Measurements from ENCODE around the gene VIT. TPM values are rescaled to one million over a fixed set of nuclear protein-coding genes. Genes with fewer than 3 reads are reported as not detected.

The VIT gene
- total RNA-seq, 1 donor from 2014 or later: not detected

- DNase-seq (ENCODE audit: low spot score): no peak
- Mint-ChIP-seq H3K4me3 (ENCODE audit: low read depth) (no peak overlapping the region), H3K4me1 (ENCODE audit: low read depth) (no peaks in the 10 kb centered on the region), H3K36me3 (ENCODE audit: low read depth) (no peaks in the 10 kb centered on the region), H3K9me3 (no peaks in the 10 kb centered on the region), H3K27me3 (ENCODE audit: low read depth) (peaks cover 8% of the 10 kb centered on the region), H3K27ac (no peak overlapping the region)
- intact Hi-C loops (cut with micrococcal nuclease): no loop called here
Observed at GRCh38 chr2:36756438-36756837, 59.9 kb downstream of the VIT start.

GRCh38 chr2:36762764-36763490 is 66.4 kb downstream of the VIT start:
- Mint-ChIP-seq H3K27ac (no peak overlapping the region), H3K9me3 (no peaks in the 10 kb centered on the region), H3K4me3 (ENCODE audit: low read depth) (no peak overlapping the region), H3K36me3 (ENCODE audit: low read depth) (no peaks in the 10 kb centered on the region), H3K4me1 (ENCODE audit: low read depth) (no peaks in the 10 kb centered on the region), H3K27me3 (ENCODE audit: low read depth) (peaks cover 1% of the 10 kb centered on the region)
- no peak for DNase-seq (ENCODE audit: low spot score)
- intact Hi-C loops (cut with micrococcal nuclease): no loop called here

- no peak for DNase-seq (ENCODE audit: low spot score)
- Mint-ChIP-seq H3K9me3 (no peaks in the 10 kb centered on the region), H3K4me3 (ENCODE audit: low read depth) (no peak overlapping the region), H3K36me3 (ENCODE audit: low read depth) (no peaks in the 10 kb centered on the region), H3K27me3 (ENCODE audit: low read depth) (peaks cover 1% of the 10 kb centered on the region), H3K27ac (no peak overlapping the region), H3K4me1 (ENCODE audit: low read depth) (peaks cover 4% of the 10 kb centered on the region)
- intact Hi-C loops (cut with micrococcal nuclease): no loop called here
Observed at GRCh38 chr2:36769106-36769505, 72.6 kb downstream of the VIT start.

DNA sequence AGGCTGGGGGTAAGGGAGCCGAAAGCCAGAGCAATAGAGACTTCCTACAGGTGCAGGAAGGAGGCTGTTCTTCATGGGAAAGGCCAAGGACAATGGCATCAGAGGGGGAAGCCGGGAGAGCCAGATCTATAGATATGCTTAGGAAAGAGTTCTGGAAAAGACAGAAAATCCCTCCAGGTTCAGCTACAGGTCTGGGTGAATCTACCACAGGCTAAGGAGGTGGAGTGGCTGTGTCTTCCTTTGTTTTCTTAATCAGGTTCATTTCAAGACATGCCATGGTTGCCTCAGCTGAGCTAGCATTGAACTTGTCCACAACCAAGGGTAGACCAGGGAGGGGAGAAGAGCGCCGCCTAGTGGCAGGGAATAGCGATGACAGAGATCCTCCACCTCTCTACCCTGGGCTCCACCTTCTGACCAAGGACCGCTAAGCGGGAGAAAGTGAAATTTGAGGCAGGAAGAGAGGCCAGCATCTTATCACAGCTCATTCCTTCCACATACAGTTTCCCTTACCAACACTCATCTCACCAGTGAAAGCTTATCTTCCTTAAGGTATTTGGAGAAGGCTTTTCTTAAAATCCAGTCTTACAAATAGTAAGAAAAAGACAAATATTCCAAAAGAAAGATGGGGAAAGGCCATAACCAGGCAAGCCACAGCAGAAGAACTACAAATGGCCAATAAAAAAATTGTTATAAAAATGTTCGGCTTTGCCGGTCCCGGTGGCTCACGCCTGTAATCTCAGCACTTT is 74.2 kb downstream of the VIT start:
- Mint-ChIP-seq H3K4me1 (ENCODE audit: low read depth) (peaks cover 4% of the 10 kb centered on the region), H3K9me3 (no peaks in the 10 kb centered on the region), H3K27ac (no peak overlapping the region), H3K27me3 (ENCODE audit: low read depth) (no peaks in the 10 kb centered on the region), H3K36me3 (ENCODE audit: low read depth) (no peaks in the 10 kb centered on the region), H3K4me3 (ENCODE audit: low read depth) (no peak overlapping the region)
- peak; percentile 21 for DNase-seq (ENCODE audit: low spot score)
- intact Hi-C loops (cut with micrococcal nuclease): no loop called here

GRCh38 chr2:36771671-36772070 is 75.2 kb downstream of the VIT start:
- H3K27ac Mint-ChIP-seq: no peak overlapping the region
- H3K4me1 Mint-ChIP-seq (ENCODE audit: low read depth): peaks cover 4% of the 10 kb centered on the region
- no peaks in the 10 kb centered on the region for H3K9me3 Mint-ChIP-seq
- intact Hi-C loops (cut with micrococcal nuclease): no loop called here
- DNase-seq (ENCODE audit: low spot score): no peak
- no peaks in the 10 kb centered on the region for H3K36me3 Mint-ChIP-seq (ENCODE audit: low read depth)
- no peak overlapping the region for H3K4me3 Mint-ChIP-seq (ENCODE audit: low read depth)
- H3K27me3 Mint-ChIP-seq (ENCODE audit: low read depth): no peaks in the 10 kb centered on the region

GRCh38 chr2:36773947-36774346 is 77.4 kb downstream of the VIT start:
- Mint-ChIP-seq H3K36me3 (ENCODE audit: low read depth) (no peaks in the 10 kb centered on the region), H3K9me3 (no peaks in the 10 kb centered on the region), H3K27ac (no peak overlapping the region), H3K4me1 (ENCODE audit: low read depth) (peaks cover 4% of the 10 kb centered on the region), H3K27me3 (ENCODE audit: low read depth) (no peaks in the 10 kb centered on the region), H3K4me3 (ENCODE audit: low read depth) (no peak overlapping the region)
- DNase-seq (ENCODE audit: low spot score): no peak
- intact Hi-C loops (cut with micrococcal nuclease): no loop called here

DNA sequence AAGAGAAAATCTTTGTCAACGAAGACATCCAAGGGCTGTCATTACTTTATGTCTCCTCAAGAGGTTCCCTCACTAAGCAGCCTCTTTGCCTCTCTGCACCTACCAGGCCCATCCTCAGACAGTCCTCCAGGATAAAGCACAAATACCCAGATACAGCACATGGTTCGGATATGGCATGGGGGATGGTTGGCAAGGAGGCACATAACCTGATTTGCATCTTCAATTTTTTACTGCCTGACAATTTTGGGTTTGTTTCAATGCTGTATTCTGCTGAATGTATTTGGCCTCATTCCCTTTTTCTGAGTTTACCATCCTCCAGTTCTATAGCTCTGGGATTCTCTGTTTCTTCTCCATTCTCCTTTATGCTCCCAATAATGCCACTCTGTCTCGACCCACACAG is 78.8 kb downstream of the VIT start:
- Mint-ChIP-seq H3K36me3 (ENCODE audit: low read depth) (no peaks in the 10 kb centered on the region), H3K9me3 (no peaks in the 10 kb centered on the region), H3K4me1 (ENCODE audit: low read depth) (peaks cover 4% of the 10 kb centered on the region), H3K27me3 (ENCODE audit: low read depth) (no peaks in the 10 kb centered on the region), H3K4me3 (ENCODE audit: low read depth) (no peak overlapping the region), H3K27ac (no peak overlapping the region)
- no peak for DNase-seq (ENCODE audit: low spot score)
- intact Hi-C loops (cut with micrococcal nuclease): no loop called here

DNA sequence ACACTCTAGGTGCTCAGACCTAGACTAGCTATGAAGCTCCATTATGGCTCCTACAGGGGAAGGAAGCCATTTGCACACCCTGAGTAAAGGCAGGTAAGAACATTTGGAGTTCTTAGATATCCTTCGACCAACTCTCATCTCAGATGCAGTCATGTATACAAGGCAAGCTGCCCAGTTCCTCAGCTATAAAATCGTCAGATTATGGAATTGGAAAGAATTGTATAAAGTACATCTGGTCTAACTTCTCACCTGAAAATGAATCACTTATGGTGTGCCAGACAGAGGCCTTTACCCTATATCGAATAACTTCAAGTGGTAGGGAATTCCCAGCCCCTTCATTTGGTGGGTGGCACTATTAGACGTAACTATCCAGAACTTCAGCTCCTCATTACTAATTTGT is 79.3 kb downstream of the VIT start:
- no peaks in the 10 kb centered on the region for H3K9me3 Mint-ChIP-seq
- H3K4me1 Mint-ChIP-seq (ENCODE audit: low read depth): peaks cover 1% of the 10 kb centered on the region
- H3K27ac Mint-ChIP-seq: no peak overlapping the region
- no peak overlapping the region for H3K4me3 Mint-ChIP-seq (ENCODE audit: low read depth)
- intact Hi-C loops (cut with micrococcal nuclease): no loop called here
- DNase-seq (ENCODE audit: low spot score): no peak
- H3K36me3 Mint-ChIP-seq (ENCODE audit: low read depth): no peaks in the 10 kb centered on the region
- H3K27me3 Mint-ChIP-seq (ENCODE audit: low read depth): no peaks in the 10 kb centered on the region

GRCh38 chr2:36777272-36777671 is 80.8 kb downstream of the VIT start:
- H3K9me3 Mint-ChIP-seq: no peaks in the 10 kb centered on the region
- no peak overlapping the region for H3K27ac Mint-ChIP-seq
- no peak overlapping the region for H3K4me3 Mint-ChIP-seq (ENCODE audit: low read depth)
- no peaks in the 10 kb centered on the region for H3K36me3 Mint-ChIP-seq (ENCODE audit: low read depth)
- DNase-seq (ENCODE audit: low spot score): no peak
- no peaks in the 10 kb centered on the region for H3K4me1 Mint-ChIP-seq (ENCODE audit: low read depth)
- peaks cover 5% of the 10 kb centered on the region for H3K27me3 Mint-ChIP-seq (ENCODE audit: low read depth)
- intact Hi-C loops (cut with micrococcal nuclease): no loop called here

DNA sequence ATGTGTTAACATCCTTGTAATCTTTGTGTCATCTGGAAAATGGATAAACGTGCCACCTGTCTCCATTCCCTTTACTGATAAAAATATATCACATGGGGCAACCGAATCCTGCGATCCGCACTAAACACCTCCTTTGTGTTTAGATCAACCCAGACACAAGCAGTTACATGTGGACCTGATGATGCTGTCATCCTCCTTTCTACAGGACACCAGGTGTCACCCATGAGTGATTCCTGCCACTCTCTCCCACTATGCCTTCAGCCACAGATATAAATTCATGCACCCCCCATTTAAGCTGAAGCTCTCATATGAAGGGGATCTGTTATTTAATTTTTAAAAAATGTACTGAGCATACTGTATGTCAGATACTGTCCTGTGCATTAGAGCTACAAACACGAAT is 81.3 kb downstream of the VIT start:
- intact Hi-C loops (cut with micrococcal nuclease): no loop called here
- no peaks in the 10 kb centered on the region for H3K9me3 Mint-ChIP-seq
- no peak for DNase-seq (ENCODE audit: low spot score)
- no peaks in the 10 kb centered on the region for H3K4me1 Mint-ChIP-seq (ENCODE audit: low read depth)
- no peak overlapping the region for H3K27ac Mint-ChIP-seq
- H3K27me3 Mint-ChIP-seq (ENCODE audit: low read depth): peaks cover 7% of the 10 kb centered on the region
- H3K4me3 Mint-ChIP-seq (ENCODE audit: low read depth): no peak overlapping the region
- H3K36me3 Mint-ChIP-seq (ENCODE audit: low read depth): no peaks in the 10 kb centered on the region

DNA sequence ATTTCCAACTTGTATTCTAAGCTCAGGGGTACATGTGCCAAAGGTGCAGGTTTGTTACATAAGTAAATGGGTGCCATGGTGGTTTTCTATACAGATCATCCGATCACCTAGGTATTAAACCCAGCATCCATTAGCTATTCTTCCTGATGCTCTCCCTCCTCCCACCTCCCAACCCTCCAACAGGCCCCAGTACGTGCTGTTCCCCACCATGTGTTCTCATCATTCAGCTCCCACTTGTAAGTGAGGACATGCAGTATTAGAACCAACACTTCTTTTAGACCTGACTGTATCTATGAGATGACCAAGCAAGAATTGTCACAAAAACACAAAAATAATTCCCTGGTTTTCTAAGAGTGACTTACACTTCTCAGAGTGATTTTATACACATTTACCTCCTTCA is 83.0 kb downstream of the VIT start:
- Mint-ChIP-seq H3K4me3 (ENCODE audit: low read depth) (no peak overlapping the region), H3K27ac (no peak overlapping the region), H3K9me3 (no peaks in the 10 kb centered on the region), H3K4me1 (ENCODE audit: low read depth) (no peaks in the 10 kb centered on the region), H3K27me3 (ENCODE audit: low read depth) (peaks cover 18% of the 10 kb centered on the region), H3K36me3 (ENCODE audit: low read depth) (no peaks in the 10 kb centered on the region)
- intact Hi-C loops (cut with micrococcal nuclease): no loop called here
- no peak for DNase-seq (ENCODE audit: low spot score)

DNA sequence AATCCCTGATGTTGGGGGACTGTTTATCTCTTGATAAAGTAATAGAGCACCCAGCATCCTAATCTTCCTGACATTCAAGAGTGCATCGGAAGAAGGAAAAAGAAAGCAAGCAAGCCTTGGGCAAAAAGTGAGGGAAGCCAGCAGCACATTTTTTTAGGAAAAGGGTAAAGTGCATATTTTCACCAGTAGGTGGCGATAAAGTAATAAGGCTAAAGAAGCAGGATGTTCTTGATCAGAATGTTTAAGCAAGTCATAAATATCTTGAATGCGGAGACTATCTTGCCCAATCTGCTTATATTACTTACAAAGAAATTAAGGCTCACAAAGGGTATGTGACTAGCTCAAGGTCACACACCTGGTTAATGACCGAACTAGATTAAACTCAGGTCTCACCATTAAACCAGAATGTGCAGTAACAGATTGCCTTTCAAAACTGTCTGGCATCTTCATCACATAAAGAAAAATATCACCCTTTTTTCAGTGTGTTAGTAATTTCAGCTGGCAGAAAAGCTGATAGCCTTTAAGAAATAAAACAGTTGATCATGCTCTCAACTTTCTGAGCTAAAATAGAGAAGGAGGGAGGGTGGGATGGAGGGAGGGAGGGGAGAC is 83.8 kb downstream of the VIT start:
- no peaks in the 10 kb centered on the region for H3K9me3 Mint-ChIP-seq
- intact Hi-C loops (cut with micrococcal nuclease): loop anchor here (5.0 kb wide), 2 partner anchors 137 to 302 kb away; partner anchors contain the start of genes GPATCH11 and HEATR5B
- H3K4me3 Mint-ChIP-seq (ENCODE audit: low read depth): no peak overlapping the region
- DNase-seq (ENCODE audit: low spot score): no peak
- H3K27ac Mint-ChIP-seq: no peak overlapping the region
- H3K27me3 Mint-ChIP-seq (ENCODE audit: low read depth): peaks cover 22% of the 10 kb centered on the region
- H3K4me1 Mint-ChIP-seq (ENCODE audit: low read depth): peaks cover 3% of the 10 kb centered on the region
- H3K36me3 Mint-ChIP-seq (ENCODE audit: low read depth): no peaks in the 10 kb centered on the region

All from activated T-helper 2 cell treated with anti-CD3 and anti-CD28 coated beads, Interferon-gamma antibody, Interleukin-2, Interleukin-4, amounts not matched to agents 10 μg/mL and 5 μg/mL and 100 μg/mL, durations not matched to agents 14 hours and 24 hours and 36 hours (primary cell).